GM12878 (cell line): ENCODE data around the gene TMCC3. TPM values are rescaled to one million over a fixed set of nuclear protein-coding genes. Genes with fewer than 3 reads are reported as not detected.
"Not testable (repeated sequence)": the region's sequence is repeated elsewhere in the genome, so short reads cannot be mapped to it uniquely, and the experiment has no call there.

Source experiments
- ATAC-seq: fragments of 200-7000 bp; cut with Tn5 transposase; 3 replicates; pipeline ENCODE4 v1.9.1; 2020; ENCODE audit warnings: mild to moderate bottlenecking, moderate library complexity
- BruUV-seq: library from RNA; stranded (reverse); fragments of 400-500 nt; replicated peaks from 2 replicates; lab custom pipeline; 2021; lab: Mats Ljungman, UMichigan
- CTCF ChIA-PET: fragments of 300-600 bp; sonication (Branson Sonifier 250); formaldehyde crosslinking; extraction: SDS; loops from one replicate; lab custom pipeline; 2021; ENCODE audit warnings: inconsistent platforms; lab: Yijun Ruan, JAX
- POLR2A ChIA-PET: fragments of 350-600 bp; formaldehyde crosslinking; extraction: SDS; loops from one replicate; lab custom pipeline; 2021; ENCODE audit warnings: inconsistent platforms; lab: Charles Lee
- RAD21 ChIA-PET: fragments of 300-600 bp; sonication (Branson Sonifier 250); formaldehyde crosslinking; loops from one replicate; lab custom pipeline; 2023; ENCODE audit warnings: antibody characterized with exemption; ENCODE audit not compliant: unreplicated experiment; lab: Charles Lee
- SMC1A ChIA-PET: fragments of 300-600 bp; sonication (Branson Sonifier 250); formaldehyde crosslinking; loops from one replicate; lab custom pipeline; 2023; ENCODE audit not compliant: unreplicated experiment, uncharacterized antibody; lab: Charles Lee
- DNase-seq: peaks from one replicate; pipeline ENCODE4 v3.0.0-alpha.2; 2011; ENCODE audit warnings: low read depth, low spot score
- FAIRE-seq: peaks from 3 replicates; lab custom pipeline; 2011; peaks lifted over from hg19 to GRCh38; lab: Jason Lieb, UNC
- H2AFZ ChIP-seq: 2 replicates; pipeline ENCODE4 v1.6.0; 2011; ENCODE audit warnings: low read depth, low read length, control low read depth; ENCODE audit not compliant: control insufficient read depth
- H3K27ac ChIP-seq: 2 replicates; pipeline ENCODE4 v1.5.1; 2011; ENCODE audit warnings: control low read depth; ENCODE audit not compliant: control insufficient read depth, insufficient read depth
- H3K27me3 ChIP-seq, 2 experiments: replicated peaks in 1 of 2; 2 replicates each; pipeline versions ENCODE4 v1.6.0 to v1.6.1; 2011; ENCODE audit warnings: low read length in 1 of 2; ENCODE audit not compliant: control insufficient read depth in 2 of 2, insufficient read depth in 2 of 2
- H3K36me3 ChIP-seq, 2 experiments: 2 replicates each; pipeline ENCODE4 v1.5.1; 2011; ENCODE audit warnings: low read length in 1 of 2; ENCODE audit not compliant: control insufficient read depth in 2 of 2, insufficient read depth in 2 of 2
- H3K4me1 ChIP-seq: 2 replicates; pipeline ENCODE4 v1.6.1; 2011; ENCODE audit warnings: mild to moderate bottlenecking, low read length, moderate library complexity, mixed read lengths; ENCODE audit not compliant: control insufficient read depth, insufficient read depth
- H3K4me2 ChIP-seq: 2 replicates; pipeline ENCODE4 v1.6.0; 2011; ENCODE audit warnings: control low read depth; ENCODE audit not compliant: control insufficient read depth, insufficient read depth
- H3K4me3 ChIP-seq: fragments of 200-600 bp; sonication (generic); 2 replicates; pipeline ENCODE4 v1.5.1; 2016
- H3K79me2 ChIP-seq: 2 replicates; pipeline ENCODE4 v1.6.0; 2011; ENCODE audit warnings: low read length; ENCODE audit not compliant: control insufficient read depth, insufficient read depth
- H3K9ac ChIP-seq: 2 replicates; pipeline ENCODE4 v1.8.0; 2011; ENCODE audit warnings: low read length, control low read depth, mixed read lengths; ENCODE audit not compliant: control insufficient read depth, insufficient read depth
- H3K9me3 ChIP-seq: replicated peaks from 3 replicates; pipeline ENCODE4 v1.5.1; 2011; ENCODE audit warnings: mild to moderate bottlenecking, low read length; ENCODE audit not compliant: control insufficient read depth, insufficient read depth
- H4K20me1 ChIP-seq: 2 replicates; pipeline ENCODE4 v1.6.0; 2011; ENCODE audit not compliant: control insufficient read depth, insufficient read depth
- EGR1 ChIP-seq, 2 experiments: IDR thresholded peaks; 1 replicate in 1 of 2; 2 replicates in 1 of 2; pipeline ENCODE4 v1.6.1; 2011 to 2012; ENCODE audit warnings: low read depth in 2 of 2, low read length in 2 of 2, borderline replicate concordance in 1 of 2, mild to moderate bottlenecking in 1 of 2, moderate library complexity in 1 of 2
- KAT2A ChIP-seq: conservative IDR thresholded peaks from 2 replicates; pipeline ENCODE4 v1.6.1; 2011; ENCODE audit warnings: low read depth, low read length; ENCODE audit not compliant: control insufficient read depth
- MEF2A ChIP-seq: IDR thresholded peaks from 2 replicates; pipeline ENCODE4 v1.6.1; 2011; ENCODE audit warnings: low read depth, mild to moderate bottlenecking, low read length, moderate library complexity; ENCODE audit not compliant: insufficient read depth
- MYB ChIP-seq: fragments of 150-350 bp; IDR thresholded peaks from 2 replicates; pipeline ENCODE4 v1.6.1; 2014; ENCODE audit warnings: mild to moderate bottlenecking, low read depth, low read length, borderline replicate concordance
- RAD21 ChIP-seq: IDR thresholded peaks from 2 replicates; pipeline ENCODE4 v1.6.1; 2011; ENCODE audit warnings: mild to moderate bottlenecking, low read depth, low read length, moderate library complexity; ENCODE audit not compliant: insufficient read depth
- SMC3 ChIP-seq: IDR thresholded peaks from 2 replicates; pipeline ENCODE4 v1.6.1; 2011; ENCODE audit warnings: low read length, improper control_type of control experiment, borderline replicate concordance
- TCF3 ChIP-seq: IDR thresholded peaks from 2 replicates; pipeline ENCODE4 v1.6.1; 2012; ENCODE audit warnings: low read depth, mild to moderate bottlenecking, low read length, borderline replicate concordance; ENCODE audit not compliant: insufficient read depth
- ZNF274 ChIP-seq: IDR thresholded peaks from one replicate; pipeline ENCODE4 v1.8.0; 2011; ENCODE audit not compliant: insufficient read length, insufficient read depth
- WGBS: methylation state at CpG from one replicate; pipeline ENCODE4 v1.1.6; 2016; ENCODE audit warnings: low lambda C conversion rate; ENCODE audit not compliant: insufficient replicate concordance, insufficient coverage; ENCODE audit errors: missing lambda C conversion rate; 5-methylcytosine and 5-hydroxymethylcytosine counted together
- in situ Hi-C: fragments of 300-500 bp; cut with MboI; formaldehyde crosslinking; loops from 9 replicates; pipeline ENCODE4 v1.14.3; 2018; ENCODE audit warnings: mixed read lengths
- intact Hi-C: fragments of 100-400 bp; cut with micrococcal nuclease; formaldehyde crosslinking; loops from one replicate; pipeline ENCODE4 v1.14.2; 2022; ENCODE audit not compliant: unreplicated experiment
- polyA plus RNA-seq, 11 experiments: library from polyadenylated mRNA; depleted of rRNA in 4 of 11; unstranded in 6 of 11; stranded (reverse) in 5 of 11; fragments of >200 nt; fragmentation: Nextera tagmentation in 4 of 11; fragmentation: Illumina TruSeq in 1 of 11; extraction: Ambion mirVana in 4 of 11; extraction: Trizol in 1 of 11; gene quantifications; 1 replicate in 1 of 11; 2 replicates in 10 of 11; pipeline versions ENCODE4 v1.2.1 to v1.2.3, GENCODE V29; 2011 to 2016; ENCODE audit warnings: inconsistent platforms in 2 of 11, missing spikeins in 2 of 11, low read depth in 1 of 11
- total RNA-seq, 4 experiments: library from RNA; depleted of rRNA in 3 of 4; stranded (reverse); fragments of >200 nt in 3 of 4; fragmentation: Illumina TruSeq in 1 of 4; extraction: Trizol in 1 of 4; gene quantifications; 2 replicates each; pipeline versions ENCODE4 v1.2.1 to v1.2.3, GENCODE V29; 2013 to 2021
- TF ChIP-seq, protein P1 (sequence below): fragments of 450-650 bp; IDR thresholded peaks from 2 replicates; pipeline ENCODE4 v1.6.1; 2017; ENCODE audit warnings: mild to moderate bottlenecking, moderate library complexity

Gene TMCC3
- total and polyA plus RNA-seq, 10 of the 15 experiments (the other 5 are each of a cell fraction or from before 2014, with no cell fraction given), result 5.8 to 29.8 (median 12.6) TPM

DNA sequence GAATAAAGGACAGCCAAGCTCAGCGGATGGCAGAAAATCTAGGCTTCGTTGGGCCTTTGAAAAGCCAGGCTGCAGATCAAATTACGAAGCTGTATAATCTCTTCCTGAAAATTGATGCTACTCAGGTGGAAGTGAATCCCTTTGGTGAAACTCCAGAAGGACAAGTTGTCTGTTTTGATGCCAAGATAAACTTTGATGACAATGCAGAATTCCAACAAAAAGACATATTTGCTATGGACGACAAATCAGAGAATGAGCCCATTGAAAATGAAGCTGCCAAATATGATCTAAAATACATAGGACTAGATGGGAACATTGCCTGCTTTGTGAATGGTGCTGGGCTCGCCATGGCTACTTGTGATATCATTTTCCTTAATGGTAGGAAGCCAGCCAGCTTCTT lies 101.5 kb downstream of the TMCC3 start:
- WGBS, result 77% methylated on average over 5 of the region's 5 CpGs
- peaks cover 13% of the 10 kb centered on the region; the same call in 2 of the 3 replicates for H3K9me3 ChIP-seq
- CTCF ChIA-PET, result interaction anchor here (0.9 to 3.9 kb wide), 4 partner anchors 95 to 331 kb away, joined by 3 to 27 read pairs (median 3); no protein-coding TSS in a partner anchor
- ATAC-seq, DNase-seq, H3K4me3 ChIP-seq, BruUV-seq, H3K27me3 ChIP-seq, H3K27ac ChIP-seq, H3K36me3 ChIP-seq, H3K4me2 ChIP-seq, H3K4me1 ChIP-seq, H3K79me2 ChIP-seq, H2AFZ ChIP-seq, H3K9ac ChIP-seq, H4K20me1 ChIP-seq, FAIRE-seq: not testable (repeated sequence)
- SMC1A ChIA-PET, result interaction anchor here (0.6 to 6.6 kb wide), 7 partner anchors 13 to 802 kb away, joined by 3 to 62 read pairs (median 3); no protein-coding TSS in a partner anchor
- intact Hi-C loops (loop anchor here (10.0 kb wide), 2 partner anchors 526 to 986 kb away; partner anchors contain the start of gene NR2C1), in situ Hi-C loops (loop anchor here (5.0 kb wide), 1 partner anchor 323 kb away; no protein-coding TSS in a partner anchor)
- RAD21 ChIA-PET, result interaction anchor here (0.6 to 1.5 kb wide), 4 partner anchors 8 to 327 kb away, joined by 3 to 4 read pairs (median 3); no protein-coding TSS in a partner anchor
- POLR2A ChIA-PET, result interaction anchor here (0.6 kb wide), 1 partner anchor 1273 kb away, joined by 3 read pairs; no protein-coding TSS in a partner anchor

DNA sequence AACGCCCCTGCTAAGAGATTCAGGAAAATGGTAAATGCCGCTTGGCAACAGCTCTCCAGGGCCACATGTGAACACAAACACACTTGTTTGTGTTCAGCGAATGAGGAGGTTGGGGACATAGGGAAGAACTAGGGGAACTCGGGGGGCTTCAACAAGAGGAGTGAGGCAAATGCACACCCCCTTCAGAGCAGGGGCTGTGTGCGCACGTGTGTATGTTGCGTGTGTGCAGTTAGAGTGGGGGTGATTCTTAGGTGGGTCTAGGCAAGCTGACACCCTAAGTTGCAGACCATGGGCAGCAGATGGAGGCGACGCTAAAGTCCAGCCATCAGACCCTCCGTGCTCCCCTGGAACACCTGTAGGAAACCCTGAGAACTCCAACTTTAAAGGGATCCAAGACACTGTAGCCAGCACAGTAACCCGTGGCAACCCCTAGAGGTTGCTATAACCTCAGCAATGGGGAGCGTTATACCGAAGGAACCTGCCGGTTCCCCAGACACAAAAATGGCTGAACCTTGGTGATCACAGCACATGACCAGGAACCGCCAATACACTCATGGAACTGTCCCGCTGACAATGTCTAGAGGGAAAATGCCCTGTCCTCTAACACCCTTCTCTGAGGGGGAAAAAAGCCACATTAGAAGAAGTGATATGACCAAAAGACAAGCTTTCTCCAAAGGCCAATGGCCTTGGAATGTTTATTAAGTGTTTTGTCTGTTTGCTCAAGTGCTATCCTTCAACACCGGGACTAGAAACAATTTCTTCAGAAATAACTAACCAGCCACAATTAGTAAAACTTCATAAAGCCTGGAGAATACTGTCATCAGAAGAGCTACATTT lies 104.2 kb downstream of the TMCC3 start:
- Histone ChIP-seq H3K79me2 (no peaks in the 10 kb centered on the region), H4K20me1 (no peaks in the 10 kb centered on the region), H3K27ac (no peak overlapping the region), H3K36me3 (no peaks in the 10 kb centered on the region), H3K9me3 (peaks cover 13% of the 10 kb centered on the region; the same call in 2 of the 3 replicates), H3K4me3 (no peak overlapping the region), H3K4me2 (no peak overlapping the region), H3K4me1 (no peaks in the 10 kb centered on the region), H3K27me3 (no peaks in the 10 kb centered on the region), H3K9ac (no peak overlapping the region), H2AFZ (peak overlapping the region; percentile 66)
- no TSS peak for BruUV-seq
- CTCF ChIA-PET, result interaction anchor here (0.6 to 3.6 kb wide), 15 partner anchors 11 to 988 kb away, joined by 3 to 43 read pairs (median 3); no protein-coding TSS in a partner anchor
- FAIRE-seq, result peak; percentile 35
- RAD21 ChIA-PET, result interaction anchor here (0.8 to 2.2 kb wide), 8 partner anchors 8 to 990 kb away, joined by 3 to 15 read pairs (median 4); no protein-coding TSS in a partner anchor
- in situ Hi-C loops (loop anchor here (5.0 kb wide), 1 partner anchor 326 kb away; no protein-coding TSS in a partner anchor), intact Hi-C loops (loop anchor here (1.0 to 10.0 kb wide), 3 partner anchors 329 to 989 kb away; partner anchors contain the start of gene NR2C1)
- POLR2A ChIA-PET, result interaction anchor here (0.8 kb wide), 1 partner anchor 328 kb away, joined by 3 read pairs; no protein-coding TSS in a partner anchor
- WGBS, result 42% methylated on average over 17 of the region's 17 CpGs
- peak; percentile 19 for DNase-seq
- peak; percentile 98 for ATAC-seq
- SMC1A ChIA-PET, result interaction anchor here (0.6 to 6.6 kb wide), 9 partner anchors 12 to 988 kb away, joined by 3 to 62 read pairs (median 4); no protein-coding TSS in a partner anchor
- TF ChIP-seq TCF3 (no peak), ZNF274 (no peak), EGR1 (IDR thresholded peaks at IDR 0.05; ENCODE audit: borderline replicate concordance in 1 of 2, low read depth in 2 of 2, low read length in 2 of 2) (no peak), MEF2A (no peak), RAD21 (peak; percentile 90), KAT2A (no peak), MYB (no peak), SMC3 (peak; percentile 79)
- TF ChIP-seq, protein P1, sequence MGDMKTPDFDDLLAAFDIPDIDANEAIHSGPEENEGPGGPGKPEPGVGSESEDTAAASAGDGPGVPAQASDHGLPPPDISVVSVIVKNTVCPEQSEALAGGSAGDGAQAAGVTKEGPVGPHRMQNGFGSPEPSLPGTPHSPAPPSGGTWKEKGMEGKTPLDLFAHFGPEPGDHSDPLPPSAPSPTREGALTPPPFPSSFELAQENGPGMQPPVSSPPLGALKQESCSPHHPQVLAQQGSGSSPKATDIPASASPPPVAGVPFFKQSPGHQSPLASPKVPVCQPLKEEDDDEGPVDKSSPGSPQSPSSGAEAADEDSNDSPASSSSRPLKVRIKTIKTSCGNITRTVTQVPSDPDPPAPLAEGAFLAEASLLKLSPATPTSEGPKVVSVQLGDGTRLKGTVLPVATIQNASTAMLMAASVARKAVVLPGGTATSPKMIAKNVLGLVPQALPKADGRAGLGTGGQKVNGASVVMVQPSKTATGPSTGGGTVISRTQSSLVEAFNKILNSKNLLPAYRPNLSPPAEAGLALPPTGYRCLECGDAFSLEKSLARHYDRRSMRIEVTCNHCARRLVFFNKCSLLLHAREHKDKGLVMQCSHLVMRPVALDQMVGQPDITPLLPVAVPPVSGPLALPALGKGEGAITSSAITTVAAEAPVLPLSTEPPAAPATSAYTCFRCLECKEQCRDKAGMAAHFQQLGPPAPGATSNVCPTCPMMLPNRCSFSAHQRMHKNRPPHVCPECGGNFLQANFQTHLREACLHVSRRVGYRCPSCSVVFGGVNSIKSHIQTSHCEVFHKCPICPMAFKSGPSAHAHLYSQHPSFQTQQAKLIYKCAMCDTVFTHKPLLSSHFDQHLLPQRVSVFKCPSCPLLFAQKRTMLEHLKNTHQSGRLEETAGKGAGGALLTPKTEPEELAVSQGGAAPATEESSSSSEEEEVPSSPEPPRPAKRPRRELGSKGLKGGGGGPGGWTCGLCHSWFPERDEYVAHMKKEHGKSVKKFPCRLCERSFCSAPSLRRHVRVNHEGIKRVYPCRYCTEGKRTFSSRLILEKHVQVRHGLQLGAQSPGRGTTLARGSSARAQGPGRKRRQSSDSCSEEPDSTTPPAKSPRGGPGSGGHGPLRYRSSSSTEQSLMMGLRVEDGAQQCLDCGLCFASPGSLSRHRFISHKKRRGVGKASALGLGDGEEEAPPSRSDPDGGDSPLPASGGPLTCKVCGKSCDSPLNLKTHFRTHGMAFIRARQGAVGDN, result no peak
